Left ventricle myocardium inferior (tissue), 1 donor: ENCODE results near the gene CYLD. TPM values are rescaled to one million over a fixed set of nuclear protein-coding genes. Genes with fewer than 3 reads are reported as not detected.

ENCODE experiments used
- DNase-seq: peaks from one replicate; pipeline ENCODE4 v3.0.0-alpha.2; 2020
- H3K27ac ChIP-seq: fragments of 200-600 bp; replicated peaks from 2 replicates; pipeline ENCODE4 v1.8.0; 2021
- H3K27me3 ChIP-seq: fragments of 200-600 bp; 2 replicates; pipeline ENCODE4 v1.8.0; 2021; ENCODE audit warnings: low read depth
- H3K36me3 ChIP-seq: fragments of 200-600 bp; 2 replicates; pipeline ENCODE4 v1.8.0; 2021
- H3K4me1 ChIP-seq: fragments of 200-600 bp; 2 replicates; pipeline ENCODE4 v1.8.0; 2021
- H3K4me3 ChIP-seq: fragments of 200-600 bp; 2 replicates; pipeline ENCODE4 v1.8.0; 2021; ENCODE audit warnings: mild to moderate bottlenecking, moderate library complexity
- H3K9me3 ChIP-seq: fragments of 200-600 bp; replicated peaks from 2 replicates; pipeline ENCODE4 v1.8.0; 2021
- CTCF ChIP-seq: fragments of 200-600 bp; IDR thresholded peaks from 2 replicates; pipeline ENCODE4 v1.8.0; 2021; ENCODE audit warnings: antibody characterized with exemption, mild to moderate bottlenecking, borderline replicate concordance
- intact Hi-C: fragments of 100-400 bp; cut with micrococcal nuclease; formaldehyde crosslinking; loops from one replicate; pipeline ENCODE4 v1.11.0; 2022
- total RNA-seq: library from RNA; stranded (reverse); fragmentation: NEBNext Ultra II Directional; extraction: Animal tissue kit (Norgen Biotek cat#: 25700); gene quantifications from one replicate; pipeline ENCODE4 v1.2.1, GENCODE V29; 2021
- donor health status: DM: no; HTN: yes; CAD: no; lungs with severe emphysema.

CYLD gene
- total RNA-seq, 1 donor from 2014 or later = 36.0 TPM

GRCh38 chr16:50814541-50814940, 72.7 kb downstream of the CYLD start:
- intact Hi-C loops = no loop called here
- H3K36me3 ChIP-seq = no peaks in the 10 kb centered on the region
- no peak overlapping the region for H3K4me3 ChIP-seq
- peaks cover 13% of the 10 kb centered on the region for H3K27me3 ChIP-seq
- H3K4me1 ChIP-seq = no peaks in the 10 kb centered on the region
- no peak for TF ChIP-seq CTCF
- DNase-seq = no peak
- H3K9me3 ChIP-seq = no peaks in the 10 kb centered on the region
- no peak overlapping the region for H3K27ac ChIP-seq

GRCh38 chr16:50815382-50815781, 73.5 kb downstream of the CYLD start:
- intact Hi-C loops = no loop called here
- no peak for DNase-seq

GRCh38 chr16:50816901-50817555, 75.1 kb downstream of the CYLD start:
- Histone ChIP-seq H3K4me1 (no peaks in the 10 kb centered on the region), H3K27ac (no peak overlapping the region), H3K4me3 (no peak overlapping the region), H3K36me3 (no peaks in the 10 kb centered on the region), H3K9me3 (no peaks in the 10 kb centered on the region), H3K27me3 (peaks cover 13% of the 10 kb centered on the region)
- TF ChIP-seq CTCF = no peak
- DNase-seq = no peak
- intact Hi-C loops = no loop called here

More at GRCh38 chr16:50815382-50815781, 73.5 kb downstream of the CYLD start:
- H3K27ac ChIP-seq = no peak overlapping the region
- no peaks in the 10 kb centered on the region for H3K4me1 ChIP-seq
- H3K36me3 ChIP-seq = no peaks in the 10 kb centered on the region
- H3K9me3 ChIP-seq = no peaks in the 10 kb centered on the region
- no peak for TF ChIP-seq CTCF
- no peak overlapping the region for H3K4me3 ChIP-seq
- H3K27me3 ChIP-seq = peaks cover 13% of the 10 kb centered on the region

- Histone ChIP-seq H3K9me3 (no peaks in the 10 kb centered on the region), H3K4me3 (no peak overlapping the region), H3K36me3 (no peaks in the 10 kb centered on the region), H3K4me1 (no peaks in the 10 kb centered on the region), H3K27me3 (peaks cover 13% of the 10 kb centered on the region), H3K27ac (no peak overlapping the region)
- intact Hi-C loops = no loop called here
- TF ChIP-seq CTCF = no peak
- DNase-seq = no peak
These were observed 76.5 kb downstream of the CYLD start for GRCh38 chr16:50818380-50818779.

GRCh38 chr16:50819706-50820105, 77.8 kb downstream of the CYLD start:
- intact Hi-C loops = no loop called here
- Histone ChIP-seq H3K27ac (no peak overlapping the region), H3K27me3 (peaks cover 13% of the 10 kb centered on the region), H3K4me3 (no peak overlapping the region), H3K4me1 (no peaks in the 10 kb centered on the region), H3K36me3 (no peaks in the 10 kb centered on the region), H3K9me3 (no peaks in the 10 kb centered on the region)
- no peak for DNase-seq
- TF ChIP-seq CTCF = no peak

- no peak for DNase-seq
- Histone ChIP-seq H3K27ac (no peak overlapping the region), H3K9me3 (no peaks in the 10 kb centered on the region), H3K27me3 (peaks cover 9% of the 10 kb centered on the region), H3K4me3 (no peak overlapping the region), H3K4me1 (no peaks in the 10 kb centered on the region), H3K36me3 (no peaks in the 10 kb centered on the region)
- intact Hi-C loops = no loop called here
- TF ChIP-seq CTCF = no peak
These were observed 78.3 kb downstream of the CYLD start for GRCh38 chr16:50820225-50820624.
